ENCODE results near the gene BOD1L1.

Gene BOD1L1

DNA sequence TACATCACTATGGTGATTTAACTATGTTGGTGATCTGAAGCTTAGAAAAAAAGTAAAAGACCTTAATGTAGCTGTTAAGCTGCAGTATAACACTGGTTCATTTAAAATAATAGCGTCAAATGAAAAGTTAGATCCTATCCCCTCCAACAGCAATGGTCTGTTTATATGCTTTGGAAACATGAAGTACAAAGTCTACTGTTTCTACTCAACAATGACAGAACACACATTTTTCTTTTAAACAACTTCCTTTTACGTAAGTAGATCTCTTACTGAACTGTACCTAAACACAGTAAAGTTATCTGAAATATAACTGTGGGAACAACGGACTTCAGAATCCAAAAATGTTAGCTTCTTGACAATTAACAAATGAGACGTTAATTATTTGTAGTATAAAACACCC is 35.3 kb downstream of the BOD1L1 start:
- Histone ChIP-seq H3K9me2 (replicated peaks; ENCODE audit: insufficient read depth, low read length) (no peaks in the 10 kb centered on the region), H3K27ac (ENCODE audit: low read length) (no peak overlapping the region), H3K9me3 (replicated peaks; ENCODE audit: insufficient read depth, low read length) (no peaks in the 10 kb centered on the region), H3K79me2 (ENCODE audit: low read length) (no peaks in the 10 kb centered on the region), H3K27me3 (replicated peaks; ENCODE audit: insufficient read depth, low read length) (no peaks in the 10 kb centered on the region), H3K4me3 (ENCODE audit: low read length) (no peak overlapping the region), H3F3A (ENCODE audit: insufficient read depth, low read length) (no peaks in the 10 kb centered on the region), H3K4me1 (ENCODE audit: low read length) (no peaks in the 10 kb centered on the region), H4K20me1 (ENCODE audit: insufficient read depth, low read length) (no peaks in the 10 kb centered on the region), H3K36me3 (replicated peaks; ENCODE audit: insufficient read depth, low read length) (no peaks in the 10 kb centered on the region; the same call in 1 of the 2 replicates), H2AFZ (ENCODE audit: low read length) (no peak overlapping the region), H3K9ac (ENCODE audit: low read length) (no peak overlapping the region), H3K4me2 (ENCODE audit: low read depth, low read length) (no peak overlapping the region)
- TF ChIP-seq EZH2phosphoT487 (IDR thresholded peaks at IDR 0.05; ENCODE audit: low read length), result no peak
- TF ChIP-seq, protein P1, sequence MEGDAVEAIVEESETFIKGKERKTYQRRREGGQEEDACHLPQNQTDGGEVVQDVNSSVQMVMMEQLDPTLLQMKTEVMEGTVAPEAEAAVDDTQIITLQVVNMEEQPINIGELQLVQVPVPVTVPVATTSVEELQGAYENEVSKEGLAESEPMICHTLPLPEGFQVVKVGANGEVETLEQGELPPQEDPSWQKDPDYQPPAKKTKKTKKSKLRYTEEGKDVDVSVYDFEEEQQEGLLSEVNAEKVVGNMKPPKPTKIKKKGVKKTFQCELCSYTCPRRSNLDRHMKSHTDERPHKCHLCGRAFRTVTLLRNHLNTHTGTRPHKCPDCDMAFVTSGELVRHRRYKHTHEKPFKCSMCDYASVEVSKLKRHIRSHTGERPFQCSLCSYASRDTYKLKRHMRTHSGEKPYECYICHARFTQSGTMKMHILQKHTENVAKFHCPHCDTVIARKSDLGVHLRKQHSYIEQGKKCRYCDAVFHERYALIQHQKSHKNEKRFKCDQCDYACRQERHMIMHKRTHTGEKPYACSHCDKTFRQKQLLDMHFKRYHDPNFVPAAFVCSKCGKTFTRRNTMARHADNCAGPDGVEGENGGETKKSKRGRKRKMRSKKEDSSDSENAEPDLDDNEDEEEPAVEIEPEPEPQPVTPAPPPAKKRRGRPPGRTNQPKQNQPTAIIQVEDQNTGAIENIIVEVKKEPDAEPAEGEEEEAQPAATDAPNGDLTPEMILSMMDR (IDR thresholded peaks at IDR 0.05; ENCODE audit: low read length), result no peak
- no peak for TF ChIP-seq EZH2 (optimal IDR thresholded peaks at IDR 0.05; ENCODE audit: low read depth, low read length)
- no peak for DNase-seq

DNA sequence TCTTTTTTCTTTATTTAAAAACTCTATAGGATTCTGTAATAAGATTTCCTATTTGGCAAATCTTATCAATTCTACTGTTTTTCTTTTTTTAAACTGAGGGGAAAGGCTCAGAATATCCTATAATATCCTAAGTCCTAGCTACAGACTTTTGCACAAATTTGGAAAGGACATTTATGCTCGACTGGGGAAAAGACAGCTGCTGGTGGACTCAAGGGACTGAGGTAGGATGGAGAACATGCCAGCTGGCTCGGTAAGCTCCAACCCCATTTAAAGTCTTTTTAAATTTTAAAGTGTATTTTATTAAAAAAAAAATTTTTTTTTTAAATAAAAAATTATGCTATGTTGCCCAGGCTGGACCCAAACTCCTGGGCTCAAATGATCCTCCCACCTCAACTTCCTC is 36.8 kb downstream of the BOD1L1 start:
- H3K9me2 ChIP-seq (replicated peaks; ENCODE audit: insufficient read depth, low read length), result no peaks in the 10 kb centered on the region
- H3K4me2 ChIP-seq (ENCODE audit: low read depth, low read length), result no peak overlapping the region
- H4K20me1 ChIP-seq (ENCODE audit: insufficient read depth, low read length), result no peaks in the 10 kb centered on the region
- no peaks in the 10 kb centered on the region for H3F3A ChIP-seq (ENCODE audit: insufficient read depth, low read length)
- H3K79me2 ChIP-seq (ENCODE audit: low read length), result no peaks in the 10 kb centered on the region
- no peak overlapping the region for H3K27ac ChIP-seq (ENCODE audit: low read length)
- no peaks in the 10 kb centered on the region for H3K27me3 ChIP-seq (replicated peaks; ENCODE audit: insufficient read depth, low read length)
- TF ChIP-seq EZH2phosphoT487 (IDR thresholded peaks at IDR 0.05; ENCODE audit: low read length) (no peak), EZH2 (optimal IDR thresholded peaks at IDR 0.05; ENCODE audit: low read depth, low read length) (no peak)
- TF ChIP-seq, protein P1 (IDR thresholded peaks at IDR 0.05; ENCODE audit: low read length), result no peak
- H2AFZ ChIP-seq (ENCODE audit: low read length), result no peak overlapping the region
- H3K9me3 ChIP-seq (replicated peaks; ENCODE audit: insufficient read depth, low read length), result no peaks in the 10 kb centered on the region
- DNase-seq, result no peak
- no peak overlapping the region for H3K9ac ChIP-seq (ENCODE audit: low read length)
- no peaks in the 10 kb centered on the region for H3K4me1 ChIP-seq (ENCODE audit: low read length)
- no peak overlapping the region for H3K4me3 ChIP-seq (ENCODE audit: low read length)
- no peaks in the 10 kb centered on the region; the same call in 1 of the 2 replicates for H3K36me3 ChIP-seq (replicated peaks; ENCODE audit: insufficient read depth, low read length)

DNA sequence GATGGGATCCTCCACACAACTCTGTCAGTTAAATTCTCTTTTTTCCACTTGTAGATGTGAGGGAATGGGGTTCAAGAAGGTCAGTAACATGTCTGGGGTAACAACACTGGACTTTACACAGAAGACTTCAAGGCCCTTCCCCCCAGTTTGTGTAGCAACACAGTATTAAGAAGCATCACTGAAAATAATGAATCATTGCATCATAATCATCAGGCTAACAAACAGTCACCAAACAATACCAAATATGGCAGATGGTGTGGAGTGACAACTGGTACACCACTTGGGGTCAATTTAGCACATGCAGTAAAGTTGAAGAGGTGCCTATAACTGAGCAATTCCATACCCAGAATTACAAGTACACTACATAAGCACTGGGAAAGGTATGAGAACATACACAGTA is 38.6 kb downstream of the BOD1L1 start:
- Histone ChIP-seq H3K9me2 (replicated peaks; ENCODE audit: insufficient read depth, low read length) (no peaks in the 10 kb centered on the region), H2AFZ (ENCODE audit: low read length) (no peak overlapping the region), H4K20me1 (ENCODE audit: insufficient read depth, low read length) (no peaks in the 10 kb centered on the region), H3K27me3 (replicated peaks; ENCODE audit: insufficient read depth, low read length) (no peaks in the 10 kb centered on the region), H3F3A (ENCODE audit: insufficient read depth, low read length) (no peaks in the 10 kb centered on the region), H3K4me2 (ENCODE audit: low read depth, low read length) (no peak overlapping the region), H3K27ac (ENCODE audit: low read length) (no peak overlapping the region), H3K4me1 (ENCODE audit: low read length) (no peaks in the 10 kb centered on the region), H3K36me3 (replicated peaks; ENCODE audit: insufficient read depth, low read length) (no peaks in the 10 kb centered on the region; the same call in 1 of the 2 replicates), H3K9me3 (replicated peaks; ENCODE audit: insufficient read depth, low read length) (no peaks in the 10 kb centered on the region), H3K4me3 (ENCODE audit: low read length) (no peak overlapping the region), H3K79me2 (ENCODE audit: low read length) (no peaks in the 10 kb centered on the region), H3K9ac (ENCODE audit: low read length) (no peak overlapping the region)
- no peak for DNase-seq
- no peak for TF ChIP-seq EZH2phosphoT487 (IDR thresholded peaks at IDR 0.05; ENCODE audit: low read length)
- TF ChIP-seq, protein P1 (IDR thresholded peaks at IDR 0.05; ENCODE audit: low read length), result no peak

Data from MM.1S (cell line).